Activated CD8-positive, alpha-beta memory T cell treated with anti-CD3 and anti-CD28 coated beads for 24 hours (primary cell): ENCODE measurements around the gene MRPL40.
"Not testable (repeated sequence)": the region's sequence is repeated elsewhere in the genome, so short reads cannot be mapped to it uniquely, and the experiment has no call there.

Experiments used
- DNase-seq: peaks from one replicate; pipeline ENCODE4 v3.0.0-alpha.2; 2020

Gene MRPL40

DNA sequence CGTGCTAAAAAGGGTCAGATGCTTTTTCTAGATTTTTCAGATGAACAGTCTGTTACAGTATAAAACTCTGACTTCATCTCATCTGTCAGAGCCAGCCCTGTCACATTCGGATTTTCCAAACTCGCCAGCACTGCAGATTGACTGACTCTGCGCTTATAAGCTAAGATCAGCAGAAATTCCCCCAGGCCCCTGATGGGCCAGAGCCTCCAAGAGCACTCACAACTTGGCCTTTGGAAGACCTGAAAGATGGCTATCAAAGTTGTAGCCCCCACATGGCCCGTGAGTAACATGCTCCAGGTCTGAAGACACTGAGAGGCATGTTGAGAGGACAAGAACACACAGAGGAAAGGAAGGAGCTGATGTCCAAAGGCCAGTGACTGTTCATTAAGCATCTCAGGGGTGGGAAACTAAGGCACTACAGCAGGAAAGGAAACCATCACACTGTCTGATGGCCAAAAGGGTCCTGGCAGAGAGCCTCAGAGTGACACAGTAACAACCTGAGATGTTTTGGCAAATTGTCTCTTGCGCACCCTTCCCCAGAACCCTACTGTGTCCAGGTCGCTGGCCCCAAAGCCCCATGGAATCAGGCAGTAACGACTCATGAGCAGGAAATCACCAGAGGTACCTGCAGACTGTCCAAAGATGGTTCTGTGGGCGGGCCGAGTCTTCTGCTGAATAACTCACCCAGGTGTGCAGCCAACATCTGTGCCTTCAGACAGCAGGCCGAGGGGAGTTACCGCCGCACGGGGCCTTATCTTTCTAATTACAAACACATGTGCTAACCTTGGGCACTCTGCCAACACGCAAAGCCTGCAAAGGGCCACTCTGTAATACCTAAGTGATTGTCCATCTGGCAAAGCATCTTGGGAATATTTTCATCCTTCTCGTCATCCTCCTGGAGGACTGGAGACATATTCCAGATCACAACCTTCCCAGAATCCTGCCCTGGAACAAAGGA, 24.4 kb upstream of the MRPL40 start:
- DNase-seq, result no peak

DNA sequence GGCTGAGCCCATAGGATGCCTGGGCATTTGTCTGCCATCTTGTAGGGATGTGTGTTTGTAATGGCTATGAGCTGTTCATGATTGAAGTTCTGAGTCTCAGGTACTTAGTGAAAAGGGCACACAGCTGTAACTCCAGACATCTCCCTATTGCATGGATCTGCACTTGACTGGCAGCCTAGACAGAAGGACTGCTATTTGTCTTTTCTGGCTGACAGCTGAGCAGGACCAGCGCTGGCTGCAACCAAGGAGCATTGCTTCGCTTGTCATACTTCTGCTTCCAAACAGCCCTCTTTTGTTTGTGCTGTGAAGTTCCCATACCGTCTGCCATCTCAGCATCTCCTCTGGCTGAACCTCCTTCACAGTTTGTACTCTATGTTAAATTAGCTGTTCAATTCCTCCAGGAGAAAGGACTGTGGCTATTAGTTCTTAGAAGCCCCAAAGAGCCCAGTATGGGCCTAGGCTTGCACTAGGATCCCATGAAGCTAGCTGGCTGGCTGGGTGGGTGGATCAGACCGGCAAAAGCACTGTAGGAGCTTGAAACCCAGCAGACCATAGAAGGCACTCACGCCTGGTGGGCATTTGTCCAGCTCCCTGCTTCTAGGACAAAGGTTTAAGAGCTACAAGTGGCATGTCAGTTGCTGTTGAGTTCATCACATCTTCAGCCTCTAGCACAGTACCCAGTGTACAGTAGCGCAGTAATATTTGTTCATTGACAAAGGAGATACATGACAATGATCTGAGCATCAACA, 21.2 kb upstream of the MRPL40 start:
- no peak for DNase-seq

- DNase-seq, result no peak
Observed at GRCh38 chr22:19411690-19412045, 20.7 kb upstream of the MRPL40 start.

GRCh38 chr22:19412478-19412877, 19.9 kb upstream of the MRPL40 start:
- DNase-seq, result no peak

DNA sequence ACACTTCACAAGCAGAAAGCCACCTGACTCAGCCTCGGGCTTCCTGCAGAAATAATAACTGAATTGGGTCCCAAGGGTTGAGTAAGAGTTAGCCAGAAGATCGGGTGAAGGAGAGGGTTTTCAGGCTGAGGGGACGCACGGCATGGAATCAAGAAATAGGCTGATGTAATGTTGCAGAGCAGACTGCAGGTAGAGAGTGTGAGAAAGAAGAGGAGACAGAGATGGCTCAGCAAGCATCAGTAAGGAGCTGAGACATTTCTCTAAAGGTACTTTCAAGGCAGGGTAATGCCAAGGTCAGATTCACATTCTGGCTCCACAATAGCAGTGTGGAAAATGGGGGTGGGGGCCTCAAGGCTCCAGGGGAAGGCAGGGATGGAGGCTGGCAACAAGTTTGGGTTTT, 19.4 kb upstream of the MRPL40 start:
- DNase-seq, result no peak

- no peak for DNase-seq
Observed at GRCh38 chr22:19419086-19419463, 13.3 kb upstream of the MRPL40 start.

DNA sequence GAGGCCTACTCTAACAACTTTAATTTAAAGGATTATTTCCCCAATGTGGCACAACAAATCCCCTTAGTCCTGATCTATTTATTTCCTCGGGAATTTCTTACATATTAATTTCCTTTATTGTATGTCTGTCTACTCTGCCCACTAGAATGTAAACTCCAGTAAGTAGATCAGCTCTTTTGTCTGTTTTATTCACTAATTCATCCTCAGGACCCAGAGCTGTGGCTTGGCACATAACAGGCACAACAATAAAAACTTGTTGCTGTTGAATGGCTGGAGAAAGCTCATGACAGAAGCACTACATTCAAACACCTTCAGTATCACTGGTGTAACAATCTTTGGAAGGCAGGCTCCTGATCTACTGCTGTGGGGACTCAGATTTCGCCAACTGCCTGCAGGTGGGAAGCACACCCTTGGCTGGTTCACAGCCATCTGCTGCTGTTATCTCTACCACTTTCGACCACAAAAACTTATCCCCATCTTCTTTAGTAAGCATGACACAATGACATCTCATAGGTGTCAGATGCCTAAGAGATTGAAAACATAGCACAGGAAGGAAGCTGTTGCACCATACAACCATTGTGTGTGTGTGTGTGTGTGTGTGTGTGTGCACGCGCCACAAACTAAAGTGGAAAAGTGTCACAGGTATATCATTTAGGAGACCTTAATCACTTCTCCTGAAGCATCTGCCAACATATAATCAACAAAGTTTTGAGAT, 12.7 kb upstream of the MRPL40 start:
- peak; percentile 61 for DNase-seq

DNA sequence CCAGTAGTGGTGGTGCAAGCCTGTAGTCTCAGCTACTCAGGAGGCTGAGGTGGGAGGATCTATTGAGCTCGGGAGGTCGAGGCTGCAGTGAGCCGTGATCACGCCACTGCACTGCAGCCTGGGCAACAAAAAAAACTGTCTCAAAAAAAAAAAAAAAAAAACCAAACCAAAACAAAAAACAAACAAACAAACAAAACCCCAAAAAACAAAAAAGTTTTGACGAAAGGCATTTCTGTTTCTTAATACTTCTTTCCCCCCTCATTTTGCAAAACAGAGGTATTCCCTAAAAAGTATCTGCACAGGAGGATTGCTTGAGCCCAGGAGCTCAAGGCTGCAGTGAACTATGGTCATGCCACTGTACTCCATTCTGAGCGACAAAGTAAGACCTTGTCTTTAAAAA, 12.0 kb upstream of the MRPL40 start:
- no peak for DNase-seq

GRCh38 chr22:19422440-19423301, 9.7 kb upstream of the MRPL40 start:
- no peak for DNase-seq

DNA sequence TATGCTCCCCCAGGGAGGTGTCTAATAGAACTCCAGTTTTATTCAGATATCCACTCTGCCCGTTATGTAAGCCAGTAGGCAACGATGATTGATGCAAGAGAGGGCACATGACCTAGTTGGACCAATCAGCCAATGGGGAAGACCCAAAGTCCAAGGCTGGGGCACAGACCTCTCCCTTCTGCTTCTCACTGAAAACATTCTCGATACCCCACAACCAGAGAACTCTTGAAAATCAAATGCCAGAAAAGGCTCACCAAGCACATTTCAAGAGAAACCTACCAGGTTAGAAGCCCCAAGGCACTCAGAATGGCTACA, 8.2 kb upstream of the MRPL40 start:
- no peak for DNase-seq

GRCh38 chr22:19429950-19430889, 2.1 kb upstream of the MRPL40 start:
- DNase-seq, result peak; percentile 66

DNA sequence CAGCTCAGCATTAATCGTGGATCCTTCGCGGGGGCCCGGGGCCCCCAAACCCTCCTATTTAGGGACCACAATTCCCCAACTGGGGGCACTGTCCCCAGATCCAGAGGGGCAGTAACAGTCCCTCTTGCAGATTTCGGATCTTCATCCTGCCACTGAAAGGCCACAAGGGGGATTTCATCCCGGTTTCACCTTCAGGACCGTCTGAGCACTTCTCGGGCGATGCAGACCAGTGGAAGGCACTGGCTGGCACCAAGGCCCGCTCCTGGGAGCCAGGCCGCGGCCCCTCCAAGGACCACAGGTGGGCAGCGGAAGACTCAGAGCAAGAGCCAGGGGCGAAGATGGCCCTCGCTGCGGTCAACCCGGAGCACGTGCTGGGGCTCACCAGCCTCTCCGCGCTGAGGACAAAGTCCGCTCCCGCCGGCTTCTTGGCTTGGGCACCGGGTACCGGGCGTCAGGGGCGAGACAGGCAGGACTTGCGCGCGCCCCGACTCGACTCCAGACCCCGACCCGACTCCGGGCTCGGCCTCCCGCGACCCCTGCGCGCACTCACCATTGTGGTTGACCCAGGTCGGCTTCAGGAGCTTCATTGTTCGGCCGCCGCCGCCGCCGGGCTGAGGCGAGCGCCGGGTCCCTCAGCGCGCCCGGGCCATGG, 1.3 kb upstream of the MRPL40 start:
- peak; percentile 70 for DNase-seq

- peak; percentile 98 for DNase-seq
Observed at GRCh38 chr22:19431649-19432132, 654 bp upstream of the MRPL40 start, which contains the start of gene HIRA. TSS of gene HIRA (minus strand) at chr22:19431733. CDS start at chr22:19431476, 257 bp downstream.

- no peak for DNase-seq
Observed at GRCh38 chr22:19434401-19434800, 2.1 kb downstream of the MRPL40 start.

- no peak for DNase-seq
Observed at GRCh38 chr22:19434829-19435580, 2.7 kb downstream of the MRPL40 start.

GRCh38 chr22:19436444-19437161, 4.3 kb downstream of the MRPL40 start:
- DNase-seq, result not testable (repeated sequence)

- no peak for DNase-seq
Observed at GRCh38 chr22:19438298-19438697, 6.0 kb downstream of the MRPL40 start.

DNA sequence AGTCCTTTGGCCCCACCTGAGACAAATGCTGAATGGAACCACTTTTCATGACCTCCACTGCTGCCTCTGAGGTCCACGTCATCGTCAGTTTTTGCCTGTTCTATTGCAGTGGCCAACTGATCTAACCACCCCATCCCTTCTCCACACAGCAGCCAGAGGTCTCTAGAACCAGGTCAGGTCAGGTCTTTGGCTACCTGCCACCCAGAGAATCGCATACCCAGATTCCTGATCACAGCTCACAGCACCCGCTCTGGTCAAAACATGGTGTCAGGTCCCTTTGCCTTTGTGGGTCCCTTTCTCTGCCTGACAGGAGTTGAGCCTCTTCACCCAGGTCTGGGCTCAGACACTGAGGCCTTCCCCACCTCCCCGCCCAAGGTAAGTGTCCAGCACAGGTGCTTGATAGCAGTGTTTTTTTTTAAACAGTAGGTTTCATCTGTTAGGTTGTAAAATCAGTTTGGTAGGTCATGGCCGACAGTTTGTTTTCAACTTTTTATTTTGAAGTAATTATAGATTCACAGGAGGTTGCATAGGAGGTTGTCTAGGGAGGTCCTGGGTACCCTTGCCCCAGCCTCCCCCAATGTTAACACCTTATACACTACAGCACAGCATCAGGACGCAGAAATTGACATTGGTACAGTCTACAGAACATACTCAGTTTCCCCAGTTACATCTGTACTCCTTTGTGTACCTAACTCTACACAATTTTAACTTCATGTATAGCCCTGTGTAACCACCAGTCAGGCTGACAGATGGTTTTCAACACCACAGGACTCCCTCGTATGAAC, 8.3 kb downstream of the MRPL40 start:
- DNase-seq, result peak; percentile 42
